PC-3 (cell line): ENCODE data around the gene LTF. TPM values are rescaled to one million over a fixed set of nuclear protein-coding genes. Genes with fewer than 3 reads are reported as not detected.

Experiments
- ATAC-seq: fragments of 200-7000 bp; cut with Tn5 transposase; 2 replicates; pipeline ENCODE4 v1.9.1; 2020; ENCODE audit warnings: mild to moderate bottlenecking, moderate library complexity
- BruUV-seq: library from RNA; stranded (reverse); fragments of 400-500 nt; replicated peaks from 2 replicates; lab custom pipeline; 2021; lab: Mats Ljungman, UMichigan
- CTCF ChIA-PET: fragments of 300-600 bp; sonication (Branson Sonifier 250); formaldehyde crosslinking; loops from one replicate; lab custom pipeline; 2022; ENCODE audit warnings: antibody characterized with exemption; lab: Charles Lee
- POLR2A ChIA-PET: fragments of 300-600 bp; sonication (Branson Sonifier 250); formaldehyde crosslinking; loops from one replicate; lab custom pipeline; 2022; ENCODE audit warnings: antibody characterized with exemption; ENCODE audit not compliant: unreplicated experiment; lab: Charles Lee
- DNase-seq: peaks from one replicate; pipeline ENCODE4 v3.0.0-alpha.2; 2015
- H2AFZ ChIP-seq: fragments of 300-600 bp; sonication (generic); 2 replicates; pipeline ENCODE4 v1.6.0; 2016; ENCODE audit warnings: antibody characterized with exemption, low read length
- H3F3A ChIP-seq: fragments of 300-600 bp; sonication (generic); one replicate; pipeline ENCODE4 v1.6.0; 2017; ENCODE audit warnings: antibody characterized with exemption, low read length, control low read depth, mild to moderate bottlenecking; ENCODE audit not compliant: unreplicated experiment
- H3K27ac ChIP-seq: fragments of 300-600 bp; sonication (generic); 2 replicates; pipeline ENCODE4 v1.5.1; 2016; ENCODE audit warnings: mild to moderate bottlenecking, low read length
- H3K27me3 ChIP-seq: fragments of 300-600 bp; sonication (generic); 2 replicates; pipeline ENCODE4 v1.6.1; 2016; ENCODE audit warnings: low read length, mixed read lengths
- H3K36me3 ChIP-seq: fragments of 300-600 bp; sonication (generic); 2 replicates; pipeline ENCODE4 v1.6.1; 2016; ENCODE audit warnings: low read depth, mixed run types, low read length, mixed read lengths
- H3K4me1 ChIP-seq: fragments of 300-600 bp; sonication (generic); 2 replicates; pipeline ENCODE4 v1.5.1; 2016; ENCODE audit warnings: low read length; ENCODE audit not compliant: insufficient read depth
- H3K4me2 ChIP-seq: fragments of 300-600 bp; sonication (generic); 2 replicates; pipeline ENCODE4 v1.6.0; 2016; ENCODE audit warnings: low read length
- H3K4me3 ChIP-seq: fragments of 300-600 bp; sonication (generic); 2 replicates; pipeline ENCODE4 v1.5.1; 2016; ENCODE audit warnings: mild to moderate bottlenecking, low read length, mixed read lengths
- H3K79me2 ChIP-seq: fragments of 300-600 bp; sonication (generic); 2 replicates; pipeline ENCODE4 v1.6.1; 2017; ENCODE audit warnings: low read length, mixed read lengths
- H3K9ac ChIP-seq: fragments of 300-600 bp; sonication (generic); 2 replicates; pipeline ENCODE4 v1.6.0; 2016; ENCODE audit warnings: mild to moderate bottlenecking, low read length
- H3K9me2 ChIP-seq: fragments of 300-600 bp; sonication (generic); replicated peaks from 2 replicates; pipeline ENCODE4 v1.6.1; 2016; ENCODE audit warnings: mixed run types, low read length, mixed read lengths
- H3K9me3 ChIP-seq: fragments of 300-600 bp; sonication (generic); 2 replicates; pipeline ENCODE4 v1.6.1; 2016; ENCODE audit warnings: low read length, mixed read lengths
- H4K20me1 ChIP-seq: fragments of 300-600 bp; sonication (generic); 2 replicates; pipeline ENCODE4 v1.6.1; 2016; ENCODE audit warnings: low read length, mixed read lengths
- CTCF ChIP-seq: fragments of 300-600 bp; sonication (generic); conservative IDR thresholded peaks from 2 replicates; pipeline ENCODE4 v1.5.1; 2017; ENCODE audit warnings: antibody characterized with exemption, low read depth, mild to moderate bottlenecking, low read length
- EZH2 ChIP-seq: fragments of 300-600 bp; sonication (generic); IDR thresholded peaks from one replicate; pipeline ENCODE4 v1.6.1; 2017; ENCODE audit warnings: antibody characterized with exemption, mild to moderate bottlenecking, low read length; ENCODE audit not compliant: unreplicated experiment
- EZH2phosphoT487 ChIP-seq: fragments of 300-600 bp; sonication (generic); IDR thresholded peaks from 2 replicates; pipeline ENCODE4 v1.6.1; 2018; ENCODE audit warnings: mild to moderate bottlenecking, antibody characterized with exemption, low read length, borderline replicate concordance
- intact Hi-C: fragments of 100-400 bp; cut with micrococcal nuclease; formaldehyde crosslinking; loops from 2 replicates; pipeline ENCODE4 v1.9.0; 2023
- total RNA-seq: library from RNA; depleted of rRNA; stranded (reverse); fragments of >200 nt; gene quantifications from 2 replicates; pipeline ENCODE4 v1.2.3, GENCODE V29; 2014

Gene LTF
- total RNA-seq, 1 experiment from 2014 or later: not detected

GRCh38 chr3:46449755-46450552, 14.8 kb downstream of the LTF start:
- Histone ChIP-seq H3K4me1 (no peaks in the 10 kb centered on the region), H3K27me3 (no peaks in the 10 kb centered on the region), H3K9ac (no peak overlapping the region), H3F3A (no peaks in the 10 kb centered on the region), H3K9me3 (no peaks in the 10 kb centered on the region), H3K4me3 (no peak overlapping the region), H3K36me3 (no peaks in the 10 kb centered on the region), H4K20me1 (no peaks in the 10 kb centered on the region), H3K9me2 (no peaks in the 10 kb centered on the region), H3K4me2 (no peak overlapping the region), H3K79me2 (no peaks in the 10 kb centered on the region), H2AFZ (no peak overlapping the region), H3K27ac (no peak overlapping the region)
- ATAC-seq (no peak), DNase-seq (peak; percentile 43)
- ChIA-PET POLR2A (interaction anchor here (0.8 kb wide), 1 partner anchor 38 kb away, joined by 4 read pairs; no protein-coding TSS in a partner anchor), CTCF (interaction anchor here (0.6 to 0.8 kb wide), 2 partner anchors 39 to 98 kb away, joined by 4 to 5 read pairs; no protein-coding TSS in a partner anchor)
- TF ChIP-seq EZH2: no peak
- peak; percentile 82 for TF ChIP-seq CTCF
- BruUV-seq: no TSS peak
- intact Hi-C loops: no loop called here

GRCh38 chr3:46448721-46449120, 16.0 kb downstream of the LTF start:
- Histone ChIP-seq H3K79me2 (no peaks in the 10 kb centered on the region), H3K4me3 (no peak overlapping the region), H3K27me3 (no peaks in the 10 kb centered on the region), H3K9ac (no peak overlapping the region), H3K4me2 (no peak overlapping the region), H4K20me1 (no peaks in the 10 kb centered on the region), H3K27ac (no peak overlapping the region), H3K4me1 (no peaks in the 10 kb centered on the region), H2AFZ (no peak overlapping the region), H3F3A (no peaks in the 10 kb centered on the region), H3K36me3 (no peaks in the 10 kb centered on the region), H3K9me3 (no peaks in the 10 kb centered on the region), H3K9me2 (no peaks in the 10 kb centered on the region)
- no peak for TF ChIP-seq EZH2phosphoT487
- no peak for TF ChIP-seq EZH2
- TF ChIP-seq CTCF: no peak
- intact Hi-C loops: no loop called here
- BruUV-seq: no TSS peak
- ChIA-PET POLR2A (no interaction called here), CTCF (no interaction called here)
- DNase-seq (no peak), ATAC-seq (no peak)
